K562 (cell line): Measurements from ENCODE around the gene SFR1. TPM values are rescaled to one million over a fixed set of nuclear protein-coding genes. Genes with fewer than 3 reads are reported as not detected.
A peak's percentile ranks its signal among the peaks of the same experiment; 100 is the strongest.

Experiments used
- ATAC-seq: fragments of 200-7000 bp; cut with Tn5 transposase; 3 replicates; pipeline ENCODE4 v1.9.1; 2020; ENCODE audit warnings: moderate library complexity
- BruUV-seq: library from RNA; stranded (reverse); fragments of 400-500 nt; replicated peaks from 2 replicates; lab custom pipeline; 2021; lab: Mats Ljungman, UMichigan
- CTCF ChIA-PET: fragments of 300-600 bp; formaldehyde crosslinking; extraction: SDS; loops from one replicate; lab custom pipeline; 2021; ENCODE audit warnings: low intra/inter-chr PET ratio; lab: Yijun Ruan, JAX
- POLR2A ChIA-PET: fragments of 300-600, 350-650 bp; sonication (Branson Sonifier 250); formaldehyde crosslinking; extraction: SDS; loops from one replicate; lab custom pipeline; 2021; ENCODE audit warnings: antibody characterized with exemption, inconsistent platforms; lab: Yijun Ruan, JAX
- DNase-seq, 4 experiments: peaks; one replicate each; pipeline versions ENCODE4 v3.0.0 to v3.0.0-alpha.2; 2011 to 2018; ENCODE audit warnings: low spot score in 3 of 4, mixed read lengths in 3 of 4; ENCODE audit errors: extremely low read depth in 1 of 4
- FAIRE-seq: peaks from 2 replicates; lab custom pipeline; 2011; peaks lifted over from hg19 to GRCh38; lab: Jason Lieb, UNC
- H2AFZ ChIP-seq: 2 replicates; pipeline ENCODE4 v1.6.0; 2011; ENCODE audit warnings: low read depth, low read length, control low read depth, inconsistent platforms
- H3K27ac ChIP-seq: fragments of 200-600 bp; 3 replicates; pipeline ENCODE4 v1.8.0; 2011; ENCODE audit warnings: low read depth, mild to moderate bottlenecking, control low read depth, inconsistent platforms, low read length, moderate library complexity, mixed read lengths; ENCODE audit errors: extremely low read depth
- H3K27me3 ChIP-seq, 2 experiments: fragments of 300-600 bp in 1 of 2; 2 replicates in 1 of 2; 3 replicates in 1 of 2; pipeline versions ENCODE4 v1.6.0 to v1.8.0; 2011; ENCODE audit warnings: inconsistent platforms in 2 of 2, low read length in 2 of 2, mild to moderate bottlenecking in 1 of 2, mixed read lengths in 1 of 2, moderate library complexity in 1 of 2; ENCODE audit not compliant: control insufficient read depth in 2 of 2, insufficient read depth in 2 of 2
- H3K36me3 ChIP-seq: fragments of 300-600 bp; 3 replicates; pipeline ENCODE4 v1.8.0; 2011; ENCODE audit warnings: mild to moderate bottlenecking, low read length, inconsistent platforms; ENCODE audit not compliant: control insufficient read depth, insufficient read depth
- H3K4me1 ChIP-seq, 2 experiments: fragments of 200-600 bp in 1 of 2; replicated peaks in 1 of 2; 2 replicates in 1 of 2; 3 replicates in 1 of 2; pipeline versions ENCODE4 v1.5.1 to v1.8.0; 2011; ENCODE audit warnings: inconsistent platforms in 2 of 2, low read length in 2 of 2, mild to moderate bottlenecking in 1 of 2, mixed read lengths in 1 of 2, moderate library complexity in 1 of 2; ENCODE audit not compliant: control insufficient read depth in 2 of 2, insufficient read depth in 2 of 2
- H3K4me2 ChIP-seq: 2 replicates; pipeline ENCODE4 v1.6.1; 2011; ENCODE audit warnings: low read length, control low read depth, inconsistent platforms, mixed read lengths; ENCODE audit not compliant: insufficient read depth
- H3K4me3 ChIP-seq: fragments of 200-600 bp; sonication (generic), shearing (Covaris generic); 2 replicates; pipeline ENCODE4 v1.5.1; 2016; ENCODE audit warnings: control low read depth, inconsistent platforms
- H3K79me2 ChIP-seq: fragments of 200-600 bp; 3 replicates; pipeline ENCODE4 v1.8.0; 2011; ENCODE audit warnings: low read length, inconsistent platforms; ENCODE audit not compliant: control insufficient read depth, insufficient read depth
- H3K9ac ChIP-seq, 2 experiments: 2 replicates each; pipeline versions ENCODE4 v1.6.0 to v1.6.1; 2011; ENCODE audit warnings: low read depth in 2 of 2, low read length in 2 of 2, control low read depth in 1 of 2, inconsistent platforms in 1 of 2, mild to moderate bottlenecking in 1 of 2, mixed read lengths in 1 of 2; ENCODE audit not compliant: insufficient read depth in 1 of 2
- H3K9me1 ChIP-seq: one replicate; pipeline ENCODE4 v1.6.0; 2011; ENCODE audit warnings: inconsistent platforms, mild to moderate bottlenecking, low read length, moderate library complexity; ENCODE audit not compliant: control insufficient read depth, insufficient read depth
- H3K9me3 ChIP-seq: replicated peaks from 2 replicates; pipeline ENCODE4 v1.5.1; 2011; ENCODE audit warnings: low read depth, low read length, inconsistent platforms; ENCODE audit not compliant: control insufficient read depth, insufficient read depth
- H4K20me1 ChIP-seq: replicated peaks from 2 replicates; pipeline ENCODE4 v1.6.1; 2011; ENCODE audit warnings: low read length, inconsistent platforms, mixed read lengths; ENCODE audit not compliant: control insufficient read depth, insufficient read depth
- CTCF ChIP-seq, 3 experiments: IDR thresholded peaks in 2 of 3; conservative IDR thresholded peaks in 1 of 3; 2 replicates each; pipeline ENCODE4 v1.5.1; 2011 to 2012; ENCODE audit warnings: low read length in 3 of 3, mild to moderate bottlenecking in 3 of 3, control low read depth in 2 of 3, improper control_type of control experiment in 1 of 3, inconsistent platforms in 1 of 3, low read depth in 1 of 3, mixed read lengths in 1 of 3, moderate library complexity in 1 of 3; ENCODE audit not compliant: insufficient read depth in 2 of 3
- KAT8 ChIP-seq: fragments of 450-650 bp; IDR thresholded peaks from 2 replicates; pipeline ENCODE4 v1.6.1; 2016; ENCODE audit warnings: low read depth, mild to moderate bottlenecking
- MIER1 ChIP-seq: fragments of 450-650 bp; IDR thresholded peaks from 2 replicates; pipeline ENCODE4 v1.6.1; 2016; ENCODE audit warnings: antibody characterized with exemption, mild to moderate bottlenecking, low read depth
- NCOA1 ChIP-seq: fragments of 450-650 bp; IDR thresholded peaks from 2 replicates; pipeline ENCODE4 v1.6.1; 2016; ENCODE audit warnings: low read depth
- NCOA4 ChIP-seq: fragments of 450-650 bp; IDR thresholded peaks from 2 replicates; pipeline ENCODE4 v1.6.1; 2018; ENCODE audit warnings: mild to moderate bottlenecking; ENCODE audit not compliant: partially characterized antibody
- ZNF764 ChIP-seq: fragments of 250-450 bp; sonication (Bioruptor Pico); IDR thresholded peaks from 2 replicates; pipeline ENCODE4 v1.4.0; 2020; ENCODE audit warnings: low read depth, mild to moderate bottlenecking, moderate library complexity
- WGBS: fragments of 100-300 bp; shearing (Covaris generic); methylation state at CpG from one replicate; pipeline ENCODE4 v1.1.6; 2016; ENCODE audit warnings: low coverage, mixed read lengths; ENCODE audit not compliant: insufficient coverage; ENCODE audit errors: missing lambda C conversion rate; 5-methylcytosine and 5-hydroxymethylcytosine counted together
- in situ Hi-C: fragments of 300-500 bp; cut with MboI; formaldehyde crosslinking; loops from 4 replicates; pipeline ENCODE4 v1.15.0; 2018; ENCODE audit warnings: inconsistent platforms, mixed read lengths
- intact Hi-C: fragments of 100-400 bp; cut with micrococcal nuclease; formaldehyde crosslinking; loops from 2 replicates; pipeline ENCODE4 v1.14.2; 2022
- polyA plus RNA-seq, 8 experiments: library from polyadenylated mRNA; depleted of rRNA in 4 of 8; stranded (reverse) in 5 of 8; unstranded in 3 of 8; fragments of >200 nt; fragmentation: Nextera tagmentation in 2 of 8; fragmentation: Illumina TruSeq in 1 of 8; extraction: Ambion mirVana in 2 of 8; extraction: Trizol in 1 of 8; gene quantifications; 2 replicates each; pipeline versions ENCODE4 v1.2.1 to v1.2.3, GENCODE V29; 2011 to 2014; ENCODE audit warnings: inconsistent platforms in 1 of 8, missing spikeins in 1 of 8
- total RNA-seq, 7 experiments: library from RNA; depleted of rRNA in 6 of 7; stranded (reverse); fragments of >200 nt in 6 of 7; fragmentation: Illumina TruSeq in 2 of 7; extraction: Trizol in 2 of 7; gene quantifications; 2 replicates each; pipeline versions ENCODE4 v1.2.1 to v1.2.3, GENCODE V29; 2011 to 2021; ENCODE audit warnings: low replicate concordance in 1 of 7
- TF ChIP-seq, protein P1 (sequence below), 2 experiments: IDR thresholded peaks in 1 of 2; conservative IDR thresholded peaks in 1 of 2; 2 replicates each; pipeline ENCODE4 v1.6.1; 2016; ENCODE audit warnings: low read depth in 2 of 2, mild to moderate bottlenecking in 1 of 2, missing compliant biosample characterization in 1 of 2, missing genetic modification characterization in 1 of 2, moderate library complexity in 1 of 2
- TF ChIP-seq, protein P2 (sequence below), 2 experiments: fragments of 450-650 bp; formaldehyde crosslinking in 1 of 2; IDR thresholded peaks; 2 replicates each; pipeline versions ENCODE4 v1.4.0 to v1.6.1; 2014 to 2020; ENCODE audit warnings: mild to moderate bottlenecking in 2 of 2, borderline replicate concordance in 1 of 2, low read depth in 1 of 2

SFR1 gene
- total and polyA plus RNA-seq, 9 of the 15 experiments (the other 6 are each of a cell fraction or from before 2014, with no cell fraction given), result 4.3 to 18.7 (median 9.1) TPM

DNA sequence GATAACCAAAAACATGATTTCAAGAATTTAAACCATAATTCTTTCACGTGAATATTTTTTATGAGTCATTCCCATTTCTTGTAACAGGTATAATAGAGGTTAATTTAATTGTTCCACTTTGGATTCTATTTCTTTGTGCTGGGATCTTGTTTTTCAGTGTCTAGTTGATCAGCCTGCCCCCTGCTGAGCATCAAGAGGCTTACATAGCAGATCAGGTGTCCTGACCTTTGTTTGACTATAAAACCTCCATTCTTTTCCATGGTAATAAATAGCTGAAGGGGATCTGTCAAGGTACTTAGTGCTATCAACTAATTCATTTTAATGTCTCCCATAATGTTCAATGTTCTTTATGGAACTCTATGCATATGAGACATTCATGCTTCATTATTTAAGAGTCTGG, 41.2 kb upstream of the SFR1 start:
- Histone ChIP-seq H3K27me3 (peaks cover 3 to 4% of the 10 kb centered on the region in 2 experiments; a peak in 1 of 5 replicates), H3K27ac (no peak overlapping the region), H2AFZ (no peak overlapping the region), H3K4me1 (no peaks in the 10 kb centered on the region), H4K20me1 (no peaks in the 10 kb centered on the region), H3K4me3 (no peak overlapping the region), H3K79me2 (no peaks in the 10 kb centered on the region), H3K9me1 (no peaks in the 10 kb centered on the region), H3K36me3 (no peaks in the 10 kb centered on the region), H3K9ac (no peak overlapping the region), H3K4me2 (no peak overlapping the region), H3K9me3 (no peaks in the 10 kb centered on the region)
- CTCF ChIA-PET, result interaction anchor here (0.5 kb wide), 1 partner anchor 285 kb away, joined by 5 read pairs; no protein-coding TSS in a partner anchor
- in situ Hi-C loops (no loop called here), intact Hi-C loops (no loop called here)
- peak; percentile 11 to 31 (median 14) for DNase-seq
- peak; percentile 26 for FAIRE-seq
- POLR2A ChIA-PET, result no interaction called here
- BruUV-seq, result no TSS peak
- WGBS, result 0% methylated on average over 1 of the region's 1 CpG
- 0 out of 3 replicates have a peak, but pooled peaks have one; percentile 51 for ATAC-seq
- TF ChIP-seq KAT8 (no peak), NCOA4 (no peak), MIER1 (no peak), CTCF (IDR thresholded peaks at IDR 0.05 in 2 of 3, conservative IDR thresholded peaks at IDR 0.05 in 1 of 3; ENCODE audit: insufficient read depth in 2 of 3, low read depth in 1 of 3, low read length in 3 of 3) (peak; percentile 41 to 43 (median 41); a peak in 5 of 6 replicates), ZNF764 (CRISPR knock-in tag) (no peak), NCOA1 (no peak)
- TF ChIP-seq, protein P1, sequence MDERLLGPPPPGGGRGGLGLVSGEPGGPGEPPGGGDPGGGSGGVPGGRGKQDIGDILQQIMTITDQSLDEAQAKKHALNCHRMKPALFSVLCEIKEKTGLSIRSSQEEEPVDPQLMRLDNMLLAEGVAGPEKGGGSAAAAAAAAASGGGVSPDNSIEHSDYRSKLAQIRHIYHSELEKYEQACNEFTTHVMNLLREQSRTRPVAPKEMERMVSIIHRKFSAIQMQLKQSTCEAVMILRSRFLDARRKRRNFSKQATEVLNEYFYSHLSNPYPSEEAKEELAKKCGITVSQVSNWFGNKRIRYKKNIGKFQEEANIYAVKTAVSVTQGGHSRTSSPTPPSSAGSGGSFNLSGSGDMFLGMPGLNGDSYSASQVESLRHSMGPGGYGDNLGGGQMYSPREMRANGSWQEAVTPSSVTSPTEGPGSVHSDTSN (CRISPR knock-in tag; IDR thresholded peaks at IDR 0.05; ENCODE audit: low read depth), result no peak
- TF ChIP-seq, protein P1 (tag; conservative IDR thresholded peaks at IDR 0.05; ENCODE audit: low read depth), result no peak
- TF ChIP-seq, protein P2, sequence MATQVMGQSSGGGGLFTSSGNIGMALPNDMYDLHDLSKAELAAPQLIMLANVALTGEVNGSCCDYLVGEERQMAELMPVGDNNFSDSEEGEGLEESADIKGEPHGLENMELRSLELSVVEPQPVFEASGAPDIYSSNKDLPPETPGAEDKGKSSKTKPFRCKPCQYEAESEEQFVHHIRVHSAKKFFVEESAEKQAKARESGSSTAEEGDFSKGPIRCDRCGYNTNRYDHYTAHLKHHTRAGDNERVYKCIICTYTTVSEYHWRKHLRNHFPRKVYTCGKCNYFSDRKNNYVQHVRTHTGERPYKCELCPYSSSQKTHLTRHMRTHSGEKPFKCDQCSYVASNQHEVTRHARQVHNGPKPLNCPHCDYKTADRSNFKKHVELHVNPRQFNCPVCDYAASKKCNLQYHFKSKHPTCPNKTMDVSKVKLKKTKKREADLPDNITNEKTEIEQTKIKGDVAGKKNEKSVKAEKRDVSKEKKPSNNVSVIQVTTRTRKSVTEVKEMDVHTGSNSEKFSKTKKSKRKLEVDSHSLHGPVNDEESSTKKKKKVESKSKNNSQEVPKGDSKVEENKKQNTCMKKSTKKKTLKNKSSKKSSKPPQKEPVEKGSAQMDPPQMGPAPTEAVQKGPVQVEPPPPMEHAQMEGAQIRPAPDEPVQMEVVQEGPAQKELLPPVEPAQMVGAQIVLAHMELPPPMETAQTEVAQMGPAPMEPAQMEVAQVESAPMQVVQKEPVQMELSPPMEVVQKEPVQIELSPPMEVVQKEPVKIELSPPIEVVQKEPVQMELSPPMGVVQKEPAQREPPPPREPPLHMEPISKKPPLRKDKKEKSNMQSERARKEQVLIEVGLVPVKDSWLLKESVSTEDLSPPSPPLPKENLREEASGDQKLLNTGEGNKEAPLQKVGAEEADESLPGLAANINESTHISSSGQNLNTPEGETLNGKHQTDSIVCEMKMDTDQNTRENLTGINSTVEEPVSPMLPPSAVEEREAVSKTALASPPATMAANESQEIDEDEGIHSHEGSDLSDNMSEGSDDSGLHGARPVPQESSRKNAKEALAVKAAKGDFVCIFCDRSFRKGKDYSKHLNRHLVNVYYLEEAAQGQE (IDR thresholded peaks at IDR 0.05; ENCODE audit: borderline replicate concordance), result peak; percentile 16; the same call in 1 of the 2 replicates
- TF ChIP-seq, protein P2 (CRISPR knock-in tag; IDR thresholded peaks at IDR 0.05; ENCODE audit: low read depth), result no peak
